ENCODE data around the gene TEAD3.
"Not testable (repeated sequence)": the region's sequence is repeated elsewhere in the genome, so short reads cannot be mapped to it uniquely, and the experiment has no call there.

Gene TEAD3

GRCh38 chr6:35541836-35542235 lies 45.0 kb upstream of the TEAD3 start:
- Histone ChIP-seq H3K36me3 (replicated peaks; ENCODE audit: insufficient read depth, low read length) (no peaks in the 10 kb centered on the region), H3K4me3 (ENCODE audit: low read length) (no peak overlapping the region), H2AFZ (ENCODE audit: low read length) (no peak overlapping the region), H3K27me3 (replicated peaks; ENCODE audit: insufficient read depth, low read length) (no peaks in the 10 kb centered on the region), H3K4me1 (ENCODE audit: low read length) (no peaks in the 10 kb centered on the region), H3K27ac (ENCODE audit: low read length) (no peak overlapping the region), H3K4me2 (ENCODE audit: low read depth, low read length) (no peak overlapping the region), H3K79me2 (ENCODE audit: low read length) (no peaks in the 10 kb centered on the region), H3K9me2 (replicated peaks; ENCODE audit: insufficient read depth, low read length) (no peaks in the 10 kb centered on the region), H3F3A (ENCODE audit: insufficient read depth, low read length) (no peaks in the 10 kb centered on the region), H3K9ac (ENCODE audit: low read length) (no peak overlapping the region), H3K9me3 (replicated peaks; ENCODE audit: insufficient read depth, low read length) (no peaks in the 10 kb centered on the region), H4K20me1 (ENCODE audit: insufficient read depth, low read length) (no peaks in the 10 kb centered on the region)
- DNase-seq = no peak
- no peak for TF ChIP-seq CTCF (IDR thresholded peaks at IDR 0.05; ENCODE audit: low read length)
- no peak for TF ChIP-seq EZH2phosphoT487 (IDR thresholded peaks at IDR 0.05; ENCODE audit: low read length)
- no peak for TF ChIP-seq EZH2 (optimal IDR thresholded peaks at IDR 0.05; ENCODE audit: low read depth, low read length)

DNA sequence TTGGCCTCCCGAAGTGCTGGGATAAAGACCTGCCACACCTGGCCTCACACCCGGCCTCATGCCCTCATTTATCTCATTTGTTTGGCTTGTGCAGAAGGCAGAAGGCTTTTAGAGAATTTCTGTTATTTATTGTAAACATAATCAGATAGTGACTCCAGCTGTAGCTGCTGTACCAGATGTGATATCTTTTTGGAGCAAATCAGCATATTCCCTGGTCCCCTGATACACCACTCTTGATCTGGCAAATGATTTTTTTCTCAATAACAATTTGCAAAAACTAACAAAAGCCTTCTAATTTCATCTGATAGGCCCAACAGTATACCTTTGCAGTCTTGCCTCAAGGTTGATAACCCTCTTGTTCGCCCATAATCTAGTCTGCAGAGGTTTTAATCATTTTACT lies 42.3 kb upstream of the TEAD3 start:
- Histone ChIP-seq H3K4me3 (ENCODE audit: low read length) (no peak overlapping the region), H3K4me1 (ENCODE audit: low read length) (no peaks in the 10 kb centered on the region), H3K27me3 (replicated peaks; ENCODE audit: insufficient read depth, low read length) (no peaks in the 10 kb centered on the region), H3F3A (ENCODE audit: insufficient read depth, low read length) (no peaks in the 10 kb centered on the region), H3K9me2 (replicated peaks; ENCODE audit: insufficient read depth, low read length) (no peaks in the 10 kb centered on the region), H3K9me3 (replicated peaks; ENCODE audit: insufficient read depth, low read length) (no peaks in the 10 kb centered on the region), H3K79me2 (ENCODE audit: low read length) (no peaks in the 10 kb centered on the region), H3K27ac (ENCODE audit: low read length) (no peak overlapping the region), H2AFZ (ENCODE audit: low read length) (no peak overlapping the region), H4K20me1 (ENCODE audit: insufficient read depth, low read length) (no peaks in the 10 kb centered on the region), H3K9ac (ENCODE audit: low read length) (no peak overlapping the region), H3K36me3 (replicated peaks; ENCODE audit: insufficient read depth, low read length) (no peaks in the 10 kb centered on the region), H3K4me2 (ENCODE audit: low read depth, low read length) (no peak overlapping the region)
- no peak for DNase-seq
- TF ChIP-seq EZH2phosphoT487 (IDR thresholded peaks at IDR 0.05; ENCODE audit: low read length) (no peak), CTCF (IDR thresholded peaks at IDR 0.05; ENCODE audit: low read length) (no peak), EZH2 (optimal IDR thresholded peaks at IDR 0.05; ENCODE audit: low read depth, low read length) (no peak)

DNA sequence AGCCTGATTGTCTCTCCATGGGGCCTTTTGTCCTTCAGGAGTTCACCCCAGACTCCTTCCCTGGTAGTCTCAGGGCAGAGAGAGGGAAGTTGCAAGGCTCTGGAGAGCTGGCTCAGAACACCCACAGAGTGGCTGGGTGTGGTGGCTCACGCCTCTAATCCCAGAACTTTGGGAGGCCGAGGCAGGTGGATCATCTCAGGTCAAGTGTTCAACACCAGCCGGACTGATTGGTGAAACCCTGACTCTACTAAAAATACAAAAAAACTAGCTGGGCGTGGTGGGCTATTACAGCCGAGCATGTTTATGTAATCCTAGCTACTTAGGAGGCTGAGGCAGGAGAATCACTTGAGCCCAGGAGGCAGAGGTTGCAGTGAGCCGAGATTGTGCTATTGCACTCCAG lies 39.0 kb upstream of the TEAD3 start:
- not testable (repeated sequence) for H3K36me3 ChIP-seq (replicated peaks; ENCODE audit: insufficient read depth, low read length); H2AFZ ChIP-seq (ENCODE audit: low read length); H3K27ac ChIP-seq (ENCODE audit: low read length); H3K79me2 ChIP-seq (ENCODE audit: low read length); H3K9me2 ChIP-seq (replicated peaks; ENCODE audit: insufficient read depth, low read length); H3K9me3 ChIP-seq (replicated peaks; ENCODE audit: insufficient read depth, low read length); H3F3A ChIP-seq (ENCODE audit: insufficient read depth, low read length); H3K4me3 ChIP-seq (ENCODE audit: low read length); H3K9ac ChIP-seq (ENCODE audit: low read length); H3K4me1 ChIP-seq (ENCODE audit: low read length); H4K20me1 ChIP-seq (ENCODE audit: insufficient read depth, low read length); H3K27me3 ChIP-seq (replicated peaks; ENCODE audit: insufficient read depth, low read length); DNase-seq; H3K4me2 ChIP-seq (ENCODE audit: low read depth, low read length)

DNA sequence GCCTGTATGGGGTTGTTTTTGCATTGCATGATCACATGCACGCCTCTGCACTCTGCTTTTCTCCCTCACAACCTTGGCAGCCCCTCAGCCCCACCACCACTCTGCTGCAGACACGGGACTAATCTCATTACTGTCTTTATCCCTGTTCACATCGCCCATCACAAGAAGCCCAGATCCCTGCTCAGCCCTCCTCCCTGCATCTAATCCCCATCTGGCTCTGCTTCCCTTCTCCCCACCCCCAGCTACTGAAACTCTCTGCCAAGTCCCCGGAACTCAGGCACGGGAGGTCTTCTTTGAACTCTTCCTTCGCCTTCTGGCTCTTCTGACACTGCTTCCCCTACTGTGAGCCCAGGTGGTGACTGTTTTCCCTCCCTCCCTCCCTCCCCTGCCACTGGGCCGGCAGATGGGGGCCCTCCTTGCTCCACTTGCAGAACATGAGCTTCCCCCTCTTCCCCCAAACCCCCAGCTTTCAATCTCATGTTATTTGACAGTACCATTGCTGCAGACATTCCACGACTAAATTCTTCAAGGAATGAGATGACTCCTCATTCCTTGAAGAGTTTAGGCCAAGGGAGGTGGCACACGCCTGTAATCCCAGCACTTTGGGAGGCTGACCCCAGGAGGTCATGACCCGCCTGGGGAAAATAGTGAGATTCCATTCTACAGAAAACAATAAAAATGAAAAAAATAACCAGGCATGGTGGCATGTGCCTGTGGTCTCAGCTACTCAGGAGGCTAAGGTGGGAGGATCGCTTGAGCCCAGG lies 37.7 kb upstream of the TEAD3 start:
- DNase-seq = no peak
- no peaks in the 10 kb centered on the region for H3K79me2 ChIP-seq (ENCODE audit: low read length)
- no peaks in the 10 kb centered on the region for H3K9me2 ChIP-seq (replicated peaks; ENCODE audit: insufficient read depth, low read length)
- H3K9me3 ChIP-seq (replicated peaks; ENCODE audit: insufficient read depth, low read length) = no peaks in the 10 kb centered on the region
- H3K4me1 ChIP-seq (ENCODE audit: low read length) = no peaks in the 10 kb centered on the region
- H4K20me1 ChIP-seq (ENCODE audit: insufficient read depth, low read length) = no peaks in the 10 kb centered on the region
- no peaks in the 10 kb centered on the region for H3K27me3 ChIP-seq (replicated peaks; ENCODE audit: insufficient read depth, low read length)
- no peaks in the 10 kb centered on the region for H3K36me3 ChIP-seq (replicated peaks; ENCODE audit: insufficient read depth, low read length)
- H2AFZ ChIP-seq (ENCODE audit: low read length) = no peak overlapping the region
- no peaks in the 10 kb centered on the region for H3F3A ChIP-seq (ENCODE audit: insufficient read depth, low read length)
- TF ChIP-seq EZH2phosphoT487 (IDR thresholded peaks at IDR 0.05; ENCODE audit: low read length) = no peak
- no peak for TF ChIP-seq CTCF (IDR thresholded peaks at IDR 0.05; ENCODE audit: low read length)
- TF ChIP-seq EZH2 (optimal IDR thresholded peaks at IDR 0.05; ENCODE audit: low read depth, low read length) = no peak
- no peak overlapping the region for H3K9ac ChIP-seq (ENCODE audit: low read length)
- no peak overlapping the region for H3K27ac ChIP-seq (ENCODE audit: low read length)
- no peak overlapping the region for H3K4me2 ChIP-seq (ENCODE audit: low read depth, low read length)
- no peak overlapping the region for H3K4me3 ChIP-seq (ENCODE audit: low read length)

All from MM.1S (cell line).